Esophagus muscularis mucosa (tissue), 4 donors: Measurements from ENCODE around the gene REPS1. TPM values are rescaled to one million over a fixed set of nuclear protein-coding genes. Genes with fewer than 3 reads are reported as not detected.

Experiments
- DNase-seq: peaks from one replicate; pipeline ENCODE4 v3.0.0-alpha.2; 2017; ENCODE audit errors: extremely low spot score
- H3K27ac ChIP-seq, 4 donors: fragments of 200-600 bp; sonication (generic); replicated peaks in 1 of 4; 1 replicate in 3 of 4; 2 replicates in 1 of 4; pipeline ENCODE4 v1.5.1; 2016 to 2019; ENCODE audit warnings: mild to moderate bottlenecking in 1 of 4
- H3K27me3 ChIP-seq, 4 donors: fragments of 200-600 bp; sonication (generic); one replicate each; pipeline versions ENCODE4 v1.5.1 to v1.6.0; 2016 to 2019
- H3K36me3 ChIP-seq, 4 donors: fragments of 200-600 bp; sonication (generic); one replicate each; pipeline ENCODE4 v1.5.1; 2016 to 2019
- H3K4me1 ChIP-seq, 4 donors: fragments of 200-600 bp; sonication (generic); one replicate each; pipeline ENCODE4 v1.5.1; 2016 to 2019
- H3K4me3 ChIP-seq, 4 donors: fragments of 200-600 bp; sonication (generic); 1 replicate in 2 of 4; 2 replicates in 2 of 4; pipeline ENCODE4 v1.5.1; 2016 to 2019; ENCODE audit warnings: mild to moderate bottlenecking in 4 of 4, moderate library complexity in 1 of 4
- H3K9me3 ChIP-seq, 4 donors: fragments of 200-600 bp; sonication (generic); 1 replicate in 3 of 4; 2 replicates in 1 of 4; pipeline ENCODE4 v1.5.1; 2016 to 2019
- EP300 ChIP-seq: sonication (generic); formaldehyde crosslinking; IDR thresholded peaks from one replicate; pipeline ENCODE4 v1.6.1; 2017; ENCODE audit warnings: antibody characterized with exemption
- POLR2A ChIP-seq: fragments of 450-650 bp; IDR thresholded peaks from one replicate; pipeline ENCODE4 v1.6.1; 2017; ENCODE audit warnings: antibody characterized with exemption, moderate library complexity, mild to moderate bottlenecking, low read depth
- POLR2AphosphoS5 ChIP-seq, 2 donors: sonication (generic); formaldehyde crosslinking; IDR thresholded peaks; one replicate each; pipeline ENCODE4 v1.6.1; 2017; ENCODE audit warnings: antibody characterized with exemption in 2 of 2
- WGBS: methylation state at CpG from one replicate; pipeline ENCODE4 v1.1.5; 2018; 5-methylcytosine and 5-hydroxymethylcytosine counted together
- intact Hi-C: fragments of 100-400 bp; cut with DNase I; formaldehyde crosslinking; loops from one replicate; pipeline ENCODE4 v1.15.1; 2023
- total RNA-seq, 4 donors: library from RNA; depleted of rRNA; stranded (reverse); fragments of >200 nt; gene quantifications; one replicate each; pipeline versions ENCODE4 v1.1.0 to v1.2.1, GENCODE V29; 2016
- TF ChIP-seq, protein P1 (sequence below), 3 experiments: fragments of 200-600 bp in 2 of 3; fragments of 450-650 bp in 1 of 3; sonication (generic) in 2 of 3; IDR thresholded peaks; one replicate each; pipeline ENCODE4 v1.5.1; 2017 to 2019; ENCODE audit warnings: antibody characterized with exemption in 3 of 3, mild to moderate bottlenecking in 2 of 3, moderate library complexity in 1 of 3

Gene REPS1
- total RNA-seq, 4 donors from 2014 or later: 23.4 to 43.2 (median 30.1) TPM

DNA sequence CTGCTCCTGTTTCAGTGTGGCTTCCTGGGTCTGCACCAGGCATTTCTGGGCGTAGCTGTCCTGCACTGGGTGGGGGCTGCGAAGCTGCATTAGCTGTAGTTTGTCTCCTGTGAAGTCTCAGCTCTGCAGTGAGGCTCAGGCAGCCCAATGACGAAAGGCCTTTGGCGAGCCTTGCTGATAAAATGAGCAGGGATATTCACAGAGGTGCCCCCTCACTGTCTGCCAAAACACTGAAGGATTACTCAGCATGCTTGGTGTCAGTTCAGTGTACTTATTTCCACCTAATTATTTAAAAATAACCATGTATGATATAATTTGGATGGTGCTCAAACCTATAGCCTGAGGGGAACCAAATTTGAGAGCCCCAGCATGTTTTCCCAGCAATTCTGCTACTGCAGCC, 118.7 kb downstream of the REPS1 start:
- no peak for DNase-seq
- Histone ChIP-seq H3K4me1 (peaks cover 30 to 73% (median 54%) of the 10 kb centered on the region in 4 donors), H3K27ac (peak overlapping the region; percentile 65 to 74 (median 71)), H3K9me3 (no peaks in the 10 kb centered on the region), H3K4me3 (no peak overlapping the region), H3K36me3 (no peaks in the 10 kb centered on the region), H3K27me3 (no peaks in the 10 kb centered on the region)
- TF ChIP-seq POLR2AphosphoS5 (IDR thresholded peaks at IDR 0.05): no peak
- TF ChIP-seq POLR2A: no peak
- TF ChIP-seq, protein P1, sequence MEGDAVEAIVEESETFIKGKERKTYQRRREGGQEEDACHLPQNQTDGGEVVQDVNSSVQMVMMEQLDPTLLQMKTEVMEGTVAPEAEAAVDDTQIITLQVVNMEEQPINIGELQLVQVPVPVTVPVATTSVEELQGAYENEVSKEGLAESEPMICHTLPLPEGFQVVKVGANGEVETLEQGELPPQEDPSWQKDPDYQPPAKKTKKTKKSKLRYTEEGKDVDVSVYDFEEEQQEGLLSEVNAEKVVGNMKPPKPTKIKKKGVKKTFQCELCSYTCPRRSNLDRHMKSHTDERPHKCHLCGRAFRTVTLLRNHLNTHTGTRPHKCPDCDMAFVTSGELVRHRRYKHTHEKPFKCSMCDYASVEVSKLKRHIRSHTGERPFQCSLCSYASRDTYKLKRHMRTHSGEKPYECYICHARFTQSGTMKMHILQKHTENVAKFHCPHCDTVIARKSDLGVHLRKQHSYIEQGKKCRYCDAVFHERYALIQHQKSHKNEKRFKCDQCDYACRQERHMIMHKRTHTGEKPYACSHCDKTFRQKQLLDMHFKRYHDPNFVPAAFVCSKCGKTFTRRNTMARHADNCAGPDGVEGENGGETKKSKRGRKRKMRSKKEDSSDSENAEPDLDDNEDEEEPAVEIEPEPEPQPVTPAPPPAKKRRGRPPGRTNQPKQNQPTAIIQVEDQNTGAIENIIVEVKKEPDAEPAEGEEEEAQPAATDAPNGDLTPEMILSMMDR (IDR thresholded peaks at IDR 0.05): no peak
- no peak for TF ChIP-seq EP300
- 42% methylated on average over 4 of the region's 4 CpGs for WGBS
- intact Hi-C loops: no loop called here

DNA sequence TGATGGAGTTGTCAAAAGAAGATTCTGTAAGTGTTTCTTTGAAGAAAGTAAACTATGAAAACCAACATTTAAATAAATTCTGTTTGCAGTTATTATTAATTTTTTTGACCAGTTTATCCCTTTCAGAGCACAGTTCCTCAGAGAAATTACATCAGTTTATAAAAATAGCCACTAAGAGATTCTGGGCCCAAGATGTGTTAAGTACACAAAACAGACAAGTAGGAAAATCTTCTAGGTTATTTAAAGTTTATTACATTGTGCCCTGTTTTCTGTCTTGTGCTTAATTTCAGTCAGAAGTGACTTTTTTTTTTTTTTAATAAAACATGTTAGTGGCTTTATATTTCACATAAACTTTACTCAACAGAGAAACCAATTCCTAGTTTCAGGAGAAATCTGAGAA, 119.9 kb downstream of the REPS1 start:
- intact Hi-C loops: no loop called here
- DNase-seq: no peak
- Histone ChIP-seq H3K9me3 (no peaks in the 10 kb centered on the region), H3K27me3 (no peaks in the 10 kb centered on the region), H3K36me3 (no peaks in the 10 kb centered on the region), H3K4me1 (peaks cover 31 to 74% (median 53%) of the 10 kb centered on the region in 4 donors), H3K27ac (peak overlapping the region; percentile 65 to 74 (median 71)), H3K4me3 (no peak overlapping the region)
- TF ChIP-seq POLR2AphosphoS5 (IDR thresholded peaks at IDR 0.05): no peak
- TF ChIP-seq POLR2A: no peak
- TF ChIP-seq, protein P1 (IDR thresholded peaks at IDR 0.05): no peak
- no peak for TF ChIP-seq EP300

DNA sequence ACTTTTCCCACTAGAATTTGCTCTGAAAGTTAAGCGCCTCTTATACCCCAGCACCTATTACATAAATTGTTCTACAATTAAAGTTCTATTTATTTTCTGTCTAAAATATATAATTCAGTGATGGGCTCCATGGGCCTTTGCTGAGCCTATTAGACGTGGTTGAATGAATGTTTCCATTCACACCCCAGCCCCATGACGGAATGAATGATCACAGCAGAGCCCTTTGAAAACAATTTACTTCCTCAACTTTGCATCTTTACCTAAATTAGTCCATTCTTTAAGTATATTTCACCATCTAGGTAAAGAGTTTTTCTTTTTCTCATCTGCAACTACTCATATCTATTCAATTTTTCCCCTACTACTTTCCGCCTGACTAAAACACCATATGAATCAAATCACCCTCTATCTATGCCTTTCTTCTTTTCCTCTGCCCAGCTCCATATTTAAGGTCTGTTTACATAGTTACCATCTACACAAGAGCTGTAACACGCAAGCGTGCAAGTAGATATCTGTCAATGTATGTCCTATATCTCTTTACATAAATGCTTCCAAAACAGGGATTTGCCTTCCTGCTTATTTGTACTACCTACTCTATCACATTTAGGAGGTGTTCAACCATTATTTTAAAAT, 122.5 kb downstream of the REPS1 start:
- DNase-seq: no peak
- peak overlapping the region in 1 of 4 donors; percentile 7 for H3K27ac ChIP-seq
- TF ChIP-seq EP300 (no peak), POLR2A (no peak), POLR2AphosphoS5 (IDR thresholded peaks at IDR 0.05) (no peak)
- TF ChIP-seq, protein P1 (IDR thresholded peaks at IDR 0.05): no peak
- no peaks in the 10 kb centered on the region for H3K36me3 ChIP-seq
- H3K27me3 ChIP-seq: no peaks in the 10 kb centered on the region
- no peak overlapping the region for H3K4me3 ChIP-seq
- H3K4me1 ChIP-seq: peaks cover 26 to 61% (median 54%) of the 10 kb centered on the region in 4 donors
- H3K9me3 ChIP-seq: no peaks in the 10 kb centered on the region
- WGBS: 72% methylated on average over 6 of the region's 6 CpGs
- intact Hi-C loops: no loop called here

DNA sequence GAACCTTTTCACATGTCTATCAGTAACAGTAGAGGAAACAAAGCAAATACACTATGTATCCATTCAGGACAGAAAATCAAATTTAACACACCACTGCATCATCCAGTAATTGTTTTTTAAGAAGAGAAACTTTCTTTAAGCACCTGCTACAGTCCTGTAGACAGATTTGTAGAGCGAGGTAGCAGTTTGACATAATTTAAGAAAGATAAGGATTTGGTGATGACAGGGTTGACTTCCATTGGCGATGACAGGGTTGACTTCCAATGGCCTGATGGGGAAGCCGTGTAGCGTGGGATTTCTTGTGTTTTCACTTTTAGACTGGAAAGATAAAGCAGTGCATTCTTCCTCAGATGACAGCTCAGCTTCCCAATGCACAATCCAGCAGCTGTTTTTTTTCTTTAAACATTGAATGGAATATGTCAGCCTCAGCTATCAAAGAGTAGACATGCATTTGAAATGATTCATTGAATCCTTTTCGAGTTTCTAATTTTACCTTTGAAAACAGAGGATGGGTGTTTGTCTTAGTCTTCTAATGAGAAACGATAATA, 123.6 kb downstream of the REPS1 start:
- intact Hi-C loops: no loop called here
- peaks cover 20 to 49% (median 43%) of the 10 kb centered on the region in 4 donors for H3K4me1 ChIP-seq
- TF ChIP-seq POLR2AphosphoS5 (IDR thresholded peaks at IDR 0.05) (no peak), POLR2A (no peak), EP300 (no peak)
- TF ChIP-seq, protein P1 (IDR thresholded peaks at IDR 0.05): no peak
- WGBS: 29% methylated on average over 6 of the region's 6 CpGs
- H3K36me3 ChIP-seq: no peaks in the 10 kb centered on the region
- no peak for DNase-seq
- peak overlapping the region in 3 of 4 donors; percentile 67 to 74 (median 67) for H3K27ac ChIP-seq
- H3K27me3 ChIP-seq: no peaks in the 10 kb centered on the region
- H3K9me3 ChIP-seq: no peaks in the 10 kb centered on the region
- no peak overlapping the region for H3K4me3 ChIP-seq
